HCT116 (cell line): ENCODE results near the gene GAB2.

Experiments
- CTCF ChIP-seq, 3 experiments: fragments of 200-600 bp in 1 of 3; sonication (generic) in 1 of 3; IDR thresholded peaks in 2 of 3; conservative IDR thresholded peaks in 1 of 3; 2 replicates each; pipeline ENCODE4 v1.5.1; 2012 to 2017; ENCODE audit warnings: low read depth in 2 of 3, low read length in 2 of 3, antibody characterized with exemption in 1 of 3, borderline replicate concordance in 1 of 3, control low read depth in 1 of 3, mild to moderate bottlenecking in 1 of 3, mixed read lengths in 1 of 3, mixed run types in 1 of 3, moderate library complexity in 1 of 3; ENCODE audit not compliant: insufficient read depth in 1 of 3
- EZH2 ChIP-seq: fragments of 200-600 bp; sonication (generic); IDR thresholded peaks from 2 replicates; pipeline ENCODE4 v1.6.1; 2017; ENCODE audit warnings: antibody characterized with exemption, mixed run types
- REST ChIP-seq: IDR thresholded peaks from 2 replicates; pipeline ENCODE4 v1.6.1; 2012; ENCODE audit warnings: low read depth
- ZBTB33 ChIP-seq: IDR thresholded peaks from 2 replicates; pipeline ENCODE4 v1.6.1; 2011; ENCODE audit warnings: mild to moderate bottlenecking, low read length, moderate library complexity; ENCODE audit not compliant: insufficient replicate concordance; ENCODE audit errors: extremely low read depth
- ZNF274 ChIP-seq: fragments of 200-500 bp; sonication (Bioruptor generic); IDR thresholded peaks from 2 replicates; pipeline ENCODE4 v1.6.1; 2014; ENCODE audit warnings: mild to moderate bottlenecking, low read depth, low read length, inconsistent platforms

GRCh38 chr11:78190374-78190773 is 227.2 kb downstream of the GAB2 start:
- no peak for TF ChIP-seq EZH2
- no peak for TF ChIP-seq ZBTB33
- no peak for TF ChIP-seq REST
- TF ChIP-seq CTCF (IDR thresholded peaks at IDR 0.05 in 2 of 3, conservative IDR thresholded peaks at IDR 0.05 in 1 of 3; ENCODE audit: borderline replicate concordance in 1 of 3, insufficient read depth in 1 of 3, low read depth in 2 of 3, low read length in 2 of 3) = no peak
- TF ChIP-seq ZNF274 = no peak
